ENCODE measurements around the gene KCNMA1.

The KCNMA1 gene

DNA sequence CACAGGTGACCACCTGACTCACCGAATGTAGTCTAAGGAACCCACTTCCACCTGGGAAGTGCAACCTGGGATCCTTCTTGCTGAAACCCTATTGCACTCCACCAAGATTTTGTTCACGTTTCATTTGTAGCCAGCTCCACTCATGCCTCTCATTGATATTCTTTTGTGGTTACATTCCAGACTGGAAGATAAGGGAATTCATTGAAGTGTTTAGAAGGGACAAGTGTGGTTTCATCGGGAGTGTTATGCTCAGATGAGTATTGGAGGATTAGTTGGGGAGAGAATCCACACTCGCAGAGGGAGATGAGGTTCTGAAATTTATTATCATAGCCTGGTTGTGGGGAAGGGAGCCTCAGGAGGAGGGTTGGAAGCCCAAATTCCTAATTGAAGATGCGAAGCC is 320.4 kb downstream of the KCNMA1 start:
- no peak for FAIRE-seq

DNA sequence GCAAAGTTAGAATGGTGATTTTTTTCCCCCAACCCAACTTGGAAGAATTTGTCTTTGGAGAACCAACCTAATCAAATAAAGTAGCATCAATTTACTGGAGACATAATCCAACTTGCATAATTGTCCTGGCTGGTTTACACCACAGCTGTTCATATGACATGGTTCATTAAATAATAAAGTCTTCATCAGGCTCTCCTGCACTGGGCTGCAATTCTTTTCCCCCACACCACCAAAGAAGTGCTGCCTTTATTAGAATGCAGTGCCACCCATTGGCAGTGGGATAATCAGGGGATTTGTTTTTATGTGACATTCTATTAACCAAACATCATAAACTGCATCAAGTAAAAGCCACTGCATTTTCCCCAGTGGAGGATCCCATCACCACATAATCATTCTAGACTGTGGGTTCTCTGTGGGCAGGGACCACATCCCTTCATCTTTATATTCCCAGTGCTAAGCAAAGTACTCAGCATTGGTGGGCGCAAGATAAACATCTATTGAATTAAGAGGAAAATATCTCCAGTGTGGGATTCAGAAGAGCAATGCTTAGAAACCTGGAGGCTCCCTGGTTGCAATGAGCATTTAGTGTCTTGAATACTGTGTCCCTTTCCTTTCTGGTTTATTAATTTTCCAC is 322.0 kb downstream of the KCNMA1 start:
- no peak for FAIRE-seq

DNA sequence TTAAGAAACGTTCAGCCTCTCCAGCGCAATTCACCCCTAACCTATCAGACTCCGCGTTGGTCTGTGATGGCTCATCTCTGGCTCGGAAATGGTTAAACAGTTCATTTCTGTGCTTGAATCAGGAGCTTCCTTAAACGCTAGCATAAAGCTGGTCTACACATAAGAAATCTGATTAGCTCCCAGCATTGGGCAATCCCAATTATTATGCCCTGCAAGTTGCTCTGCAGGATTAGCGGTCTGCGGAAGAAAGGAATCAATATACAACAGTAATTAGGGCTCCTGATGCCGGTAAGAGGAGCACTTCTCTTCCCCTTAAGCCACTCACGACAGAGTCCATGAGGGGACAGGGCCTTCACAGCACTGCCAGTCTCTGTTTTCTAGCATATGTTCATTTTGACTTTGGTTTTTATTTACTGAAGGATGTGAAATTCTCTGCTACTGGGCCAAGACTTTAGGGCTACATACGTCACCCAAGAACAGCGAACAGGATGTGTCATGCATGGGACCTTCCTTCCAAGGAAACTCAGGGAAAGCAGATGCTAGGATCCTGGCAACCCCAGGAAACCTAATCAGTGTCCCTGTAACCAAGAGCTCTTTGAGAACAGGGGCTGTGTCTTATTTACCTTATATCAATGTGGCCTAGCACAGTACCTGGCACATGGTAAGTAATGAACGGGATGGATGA is 324.4 kb downstream of the KCNMA1 start:
- FAIRE-seq, result no peak

DNA sequence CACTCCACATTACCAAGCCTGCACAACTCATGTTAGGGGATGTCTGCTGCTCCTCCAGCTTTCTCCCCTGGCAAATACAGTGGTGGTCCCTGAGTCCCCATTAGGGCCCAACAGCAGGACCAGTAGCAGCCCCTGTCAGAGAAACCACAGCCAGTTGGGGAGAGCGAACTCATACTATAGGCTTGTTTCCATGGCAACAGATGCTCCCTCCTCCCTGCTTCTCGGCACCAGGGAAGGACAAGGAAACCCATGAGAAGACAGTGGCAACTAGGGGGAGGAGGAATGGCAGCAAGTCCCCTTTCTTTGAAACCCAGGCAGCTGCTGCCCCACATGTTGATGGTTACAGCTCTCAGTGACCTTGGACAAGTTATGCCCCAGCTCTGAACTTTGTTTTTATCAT is 326.4 kb downstream of the KCNMA1 start:
- no peak for FAIRE-seq

DNA sequence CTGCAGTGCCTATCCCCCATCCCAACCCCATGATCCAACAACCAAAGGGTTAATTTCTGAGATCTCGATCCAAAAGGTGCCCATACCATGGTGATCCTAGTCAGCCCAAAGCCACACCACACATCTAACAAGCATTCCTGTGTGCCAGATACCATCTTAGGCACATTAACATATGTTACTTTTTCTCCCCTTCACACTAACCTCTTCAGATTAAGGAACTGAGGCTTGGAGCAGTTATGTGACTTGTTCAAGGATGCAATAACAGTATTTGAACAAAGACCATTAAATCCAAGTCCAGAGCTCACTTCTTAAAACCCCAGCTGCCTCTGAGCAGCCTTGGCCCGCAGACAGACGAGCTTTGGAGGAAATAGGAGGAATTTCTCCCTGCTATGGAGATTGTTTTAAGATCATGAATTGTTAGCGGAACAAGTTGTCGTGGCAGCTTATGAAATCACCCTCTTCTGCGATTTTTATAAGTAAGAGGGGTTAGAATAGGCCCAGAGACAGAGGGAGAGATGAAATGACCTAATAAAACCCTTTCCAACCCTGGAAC is 327.2 kb downstream of the KCNMA1 start:
- no peak for FAIRE-seq

DNA sequence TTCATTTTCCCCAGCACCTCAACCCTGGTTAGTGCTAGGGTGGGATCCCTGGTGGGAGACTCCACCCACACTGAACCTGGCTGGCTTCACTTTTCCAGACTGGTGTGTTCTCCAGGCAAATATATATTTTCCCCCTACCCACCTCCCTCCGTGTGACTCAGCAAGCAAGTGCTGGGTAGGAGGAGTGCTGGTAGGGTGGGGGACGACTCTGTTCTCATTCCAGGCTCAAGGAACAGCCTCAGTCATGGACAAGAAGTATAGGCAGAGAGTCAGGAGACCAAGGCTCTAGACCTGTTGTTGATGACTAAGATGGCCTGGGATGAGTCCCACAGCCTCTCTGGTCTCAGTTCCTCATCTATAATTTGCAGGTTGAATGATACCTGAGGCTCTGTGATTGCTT is 328.1 kb downstream of the KCNMA1 start:
- no peak for FAIRE-seq

DNA sequence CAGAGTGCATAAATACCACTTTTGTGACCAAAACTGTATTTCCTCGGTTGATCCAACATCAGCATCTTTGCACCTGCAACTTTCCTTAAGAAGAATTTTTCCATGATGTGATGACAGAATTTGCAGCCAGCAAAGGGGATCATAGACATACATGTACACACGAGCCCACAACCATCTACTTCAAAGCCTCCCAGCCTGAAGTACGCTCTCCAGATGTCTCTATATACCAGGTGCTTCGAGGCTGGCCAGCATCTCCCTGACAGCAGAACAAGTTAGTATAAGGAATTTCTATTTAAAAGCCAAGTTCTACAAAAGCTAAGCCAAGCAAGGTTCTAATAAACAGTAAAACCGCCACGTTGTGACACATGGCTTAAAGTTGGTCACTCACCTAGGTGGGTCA is 328.5 kb downstream of the KCNMA1 start:
- no peak for FAIRE-seq

DNA sequence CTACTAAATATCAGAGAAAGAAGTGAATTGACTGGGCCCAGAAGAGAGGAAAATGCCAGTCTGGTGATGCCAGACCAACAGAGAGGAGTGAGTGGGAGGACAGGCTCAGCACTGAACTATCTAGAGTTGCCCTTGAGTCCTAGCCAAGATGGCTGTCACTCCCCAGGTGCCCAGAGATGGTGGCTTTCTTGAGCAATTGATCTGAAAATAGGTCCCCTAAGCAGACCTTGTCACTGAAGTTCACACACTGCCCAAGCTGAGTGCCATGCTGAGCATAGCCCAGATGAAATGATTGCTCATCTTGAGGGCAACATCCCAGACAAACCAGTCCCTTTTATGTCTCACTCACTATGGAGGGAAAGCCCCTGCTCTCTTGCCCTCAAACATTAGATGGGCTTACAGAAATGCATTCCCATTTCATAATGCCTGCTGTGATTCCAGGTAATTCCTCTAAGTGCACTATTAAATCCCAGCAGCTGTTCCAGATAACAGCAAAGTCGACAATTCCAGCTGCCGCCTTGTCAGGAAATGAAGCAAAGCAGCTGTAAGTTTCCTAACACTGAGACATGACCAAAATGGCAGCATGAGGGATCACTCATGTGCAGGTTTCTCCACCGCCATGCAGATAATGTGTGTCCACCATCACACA is 329.4 kb downstream of the KCNMA1 start:
- no peak for FAIRE-seq

DNA sequence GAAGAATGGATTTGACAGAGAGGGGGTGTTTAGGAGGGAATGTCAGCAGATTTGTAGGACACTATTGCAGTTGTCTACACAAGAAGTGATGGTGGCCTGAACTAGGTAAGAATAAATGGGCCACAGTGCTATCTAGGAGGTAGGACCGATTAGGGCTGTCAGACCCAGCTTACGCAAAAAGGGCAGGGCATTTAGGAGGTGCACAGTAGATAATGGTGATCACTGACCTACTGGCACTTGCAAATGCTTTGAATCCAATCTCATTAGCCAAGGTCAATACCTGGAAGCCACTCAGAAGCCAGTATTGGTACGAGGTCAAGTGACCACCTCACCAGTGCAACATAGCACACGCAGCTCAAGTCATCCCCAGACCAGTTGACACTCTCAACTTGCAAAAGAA is 330.9 kb downstream of the KCNMA1 start:
- FAIRE-seq, result no peak

DNA sequence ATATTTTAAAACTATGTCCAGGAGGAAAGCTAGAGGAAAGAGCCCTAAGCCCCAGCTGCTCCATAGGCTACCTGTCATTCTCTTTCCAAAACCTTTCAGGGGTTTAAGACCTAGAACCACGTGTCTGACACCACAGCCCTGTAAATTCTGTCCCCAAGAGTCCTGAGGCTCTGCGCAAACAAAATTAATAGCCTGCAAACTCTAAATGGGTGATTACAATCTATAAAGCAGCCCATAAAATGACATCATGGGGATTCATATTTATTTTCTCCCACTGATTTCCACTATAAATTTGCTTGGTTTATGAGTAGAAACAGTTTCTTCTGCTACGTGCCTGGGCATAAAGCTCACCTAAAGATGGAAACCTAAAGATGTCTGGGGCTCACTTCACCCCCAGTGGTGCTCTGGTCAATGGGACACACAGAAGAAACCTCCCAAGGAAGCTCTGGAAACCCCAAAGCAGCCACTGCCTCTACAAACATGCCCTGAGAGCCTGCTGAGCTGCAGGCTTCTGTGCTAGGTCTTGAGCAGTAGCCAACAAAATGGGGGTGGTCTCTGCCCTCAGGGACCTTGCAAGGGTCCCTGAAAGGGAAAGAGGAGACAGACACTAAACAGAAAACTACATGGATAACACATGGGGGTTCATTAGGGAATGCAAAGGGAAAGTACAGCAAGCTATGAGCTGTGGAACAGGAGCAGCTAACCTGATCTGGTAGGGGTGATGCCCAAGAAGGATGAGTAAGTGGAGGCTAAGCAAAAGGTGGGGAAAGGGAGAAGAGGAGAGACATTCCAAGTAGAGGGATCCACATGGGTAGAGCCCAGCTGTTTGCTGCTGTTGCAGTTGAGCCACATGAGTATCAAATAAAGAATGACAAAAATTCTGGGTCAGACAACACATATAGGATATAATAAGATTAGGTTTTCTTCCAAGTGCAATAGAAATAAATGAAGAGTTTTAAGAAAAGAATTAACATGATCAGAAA is 331.7 kb downstream of the KCNMA1 start:
- FAIRE-seq, result no peak

DNA sequence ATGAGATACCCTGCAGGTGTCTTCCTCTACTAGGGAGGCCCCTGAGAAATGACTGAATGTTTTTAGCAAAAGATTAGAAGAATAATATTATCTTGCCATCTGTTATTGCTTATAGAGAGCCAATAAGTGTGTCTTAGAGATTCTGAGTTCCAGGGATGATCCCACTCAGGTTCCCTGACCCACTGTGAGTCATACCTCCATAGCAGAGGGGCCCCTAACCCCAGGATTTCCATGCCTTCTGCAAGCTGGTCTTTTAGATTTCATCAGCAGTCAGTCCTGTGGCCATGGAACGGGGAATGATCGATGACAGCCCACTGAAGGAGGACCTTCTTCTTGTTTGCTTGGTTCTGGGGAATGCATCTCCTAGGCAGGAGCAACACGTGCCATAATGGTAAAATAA is 333.4 kb downstream of the KCNMA1 start:
- FAIRE-seq, result no peak

DNA sequence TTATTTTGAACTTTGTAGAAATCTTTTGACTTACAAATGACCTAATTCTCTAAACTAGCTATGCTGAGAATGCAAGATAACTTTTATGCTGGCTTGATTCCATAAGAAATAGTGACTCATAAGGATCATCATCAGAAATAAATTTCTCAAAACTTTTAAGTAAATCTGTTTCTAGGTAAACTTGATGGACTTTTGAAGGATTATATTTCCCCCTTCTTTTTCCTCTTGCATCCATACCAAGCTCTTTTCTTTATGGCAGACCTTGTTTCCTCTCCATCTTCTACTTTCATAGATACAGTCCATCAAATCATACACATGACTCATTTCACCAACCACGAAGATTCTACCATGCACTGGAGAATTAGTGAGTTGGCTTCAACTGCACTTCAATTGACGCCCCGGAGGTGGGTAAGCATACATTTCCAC is 336.3 kb downstream of the KCNMA1 start:
- no peak for FAIRE-seq

DNA sequence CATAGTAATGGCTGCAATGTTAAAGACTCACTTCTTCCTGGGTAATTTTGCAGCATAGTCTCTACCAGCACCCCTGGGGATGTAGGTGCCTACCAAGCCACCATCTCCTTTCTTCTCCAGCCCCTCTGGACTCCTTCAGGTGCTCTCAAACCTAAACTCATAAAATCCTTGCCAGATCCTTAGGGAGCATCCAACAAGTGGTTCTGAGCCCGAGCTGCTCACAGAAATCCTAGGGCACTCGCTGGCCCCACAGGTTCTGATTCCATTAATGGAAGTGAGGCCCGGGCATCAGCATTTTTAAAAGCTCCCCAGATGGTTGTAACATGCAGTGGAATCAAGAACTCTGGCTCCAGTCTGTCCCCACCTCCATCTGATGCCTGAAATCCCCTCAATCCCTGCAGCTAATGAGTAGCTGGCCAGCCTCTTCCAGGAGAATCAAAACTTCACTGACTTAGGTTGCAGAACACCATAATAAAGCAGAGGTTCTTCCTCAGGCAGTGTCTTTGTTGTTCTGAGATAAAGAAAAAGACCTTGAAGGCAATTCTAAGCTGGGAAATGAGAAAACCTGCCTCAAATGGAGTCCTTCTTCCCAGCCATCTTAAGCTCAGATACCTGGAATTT is 336.8 kb downstream of the KCNMA1 start:
- FAIRE-seq, result no peak

DNA sequence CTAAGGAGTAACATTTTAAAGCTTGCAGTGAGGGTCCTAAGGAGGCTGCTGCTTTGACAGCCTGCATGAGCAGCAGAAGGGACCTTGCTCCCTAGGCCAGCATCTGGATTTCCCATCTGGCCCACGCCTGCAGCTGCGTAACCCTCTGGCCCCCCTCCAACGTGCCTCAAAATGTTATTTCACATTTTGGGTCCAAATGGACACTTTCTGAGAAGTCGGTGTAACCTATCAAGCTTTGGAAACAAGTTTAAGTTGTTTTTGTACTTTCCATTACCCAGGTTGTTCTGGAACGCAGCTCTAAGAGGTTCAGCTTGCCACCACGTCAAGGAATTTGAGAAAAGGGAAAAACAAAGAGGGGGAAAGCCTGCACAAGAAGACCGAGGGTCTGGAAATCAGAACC is 338.3 kb downstream of the KCNMA1 start:
- no peak for FAIRE-seq

DNA sequence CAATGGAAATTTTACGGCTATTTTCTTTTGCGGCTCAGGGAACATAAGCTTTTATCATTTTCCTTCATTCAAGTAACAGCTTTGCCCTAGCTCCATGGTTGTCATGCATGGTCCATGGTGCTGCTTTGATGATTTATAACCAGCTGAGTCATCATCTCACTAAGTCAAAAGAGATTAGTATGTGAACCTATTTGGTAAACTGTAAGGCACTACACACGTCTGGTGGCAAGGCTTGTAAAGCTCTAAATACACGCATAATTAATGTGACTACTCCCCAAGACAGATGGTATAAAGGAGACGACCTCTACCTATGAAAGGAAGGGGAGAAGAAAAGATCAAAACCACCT is 340.2 kb downstream of the KCNMA1 start:
- no peak for FAIRE-seq

DNA sequence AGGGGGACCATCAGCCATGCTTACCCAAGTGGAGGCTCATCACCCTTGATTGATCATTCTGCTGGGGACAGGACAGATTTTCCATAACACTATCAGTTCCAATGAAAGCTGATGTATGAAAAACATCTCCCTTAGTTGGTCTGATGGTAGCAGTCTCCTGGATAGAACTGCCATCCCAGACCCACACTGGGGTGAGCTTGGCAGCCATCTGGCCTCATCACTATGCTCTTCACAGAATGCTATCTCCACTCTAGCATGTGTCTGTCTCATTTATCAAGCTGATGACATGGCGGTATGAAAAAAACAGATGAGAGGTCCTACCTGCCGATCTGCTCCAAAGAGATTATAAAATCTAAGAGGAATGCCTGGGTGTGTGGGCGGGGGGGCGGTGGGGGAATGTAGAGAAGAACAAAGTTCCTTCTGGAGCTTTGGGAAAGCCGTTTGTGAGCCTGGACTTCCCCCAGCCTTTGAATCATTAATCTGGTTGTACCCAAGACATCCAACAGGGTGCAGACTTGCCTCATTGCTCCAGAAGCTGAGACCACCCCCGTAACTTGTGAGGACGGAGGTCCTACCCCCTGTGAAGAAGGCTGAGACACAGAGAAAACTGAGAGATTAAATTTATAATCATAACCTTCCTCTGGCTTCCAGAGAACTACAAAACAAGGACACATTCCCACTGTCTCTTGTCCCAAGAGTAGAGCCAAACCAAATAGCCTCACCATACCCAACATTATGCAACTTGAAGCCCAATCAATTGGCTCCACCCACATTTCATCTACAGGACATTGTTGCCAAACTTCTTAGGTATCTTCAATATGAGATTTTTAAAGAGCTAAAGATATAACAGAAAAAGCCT is 340.8 kb downstream of the KCNMA1 start:
- no peak for FAIRE-seq

DNA sequence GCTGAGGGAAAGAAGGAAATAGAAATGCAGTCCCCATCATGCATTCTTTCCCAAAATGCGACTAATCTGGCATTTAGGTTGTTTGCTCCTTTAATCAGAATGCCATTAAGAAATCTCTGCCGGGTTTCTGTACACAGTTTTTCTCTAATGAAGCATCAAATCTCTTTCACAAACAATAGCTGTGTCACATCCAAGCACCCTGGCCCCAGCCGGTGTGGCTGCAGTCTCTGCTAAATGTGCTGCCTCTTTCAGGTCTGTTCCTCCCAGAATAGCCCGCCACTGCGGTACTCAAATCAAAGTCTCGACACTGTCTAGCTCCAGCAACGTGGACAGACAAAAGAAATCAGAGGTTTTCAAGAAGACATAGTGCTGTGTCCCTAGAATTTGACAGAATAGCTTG is 343.8 kb downstream of the KCNMA1 start:
- no peak for FAIRE-seq

DNA sequence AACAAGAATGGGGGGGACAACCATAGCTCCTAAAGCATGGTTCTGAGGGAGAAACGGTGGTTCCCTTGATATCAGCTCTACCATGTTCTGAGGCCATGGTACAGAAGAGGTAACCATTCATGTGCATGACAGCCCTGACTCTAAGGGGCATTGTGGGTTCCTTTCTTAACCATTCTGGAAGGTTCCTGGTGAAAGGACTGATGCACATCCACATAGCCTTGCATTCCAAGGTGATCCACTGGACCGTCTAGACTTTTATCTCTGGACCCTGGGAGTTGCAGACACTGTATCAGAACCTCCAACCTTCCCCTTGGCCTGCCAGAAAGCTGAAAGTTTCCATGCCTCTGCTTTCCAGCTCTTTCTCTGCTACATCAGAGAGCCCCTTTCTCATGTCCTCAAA is 344.3 kb downstream of the KCNMA1 start:
- no peak for FAIRE-seq

DNA sequence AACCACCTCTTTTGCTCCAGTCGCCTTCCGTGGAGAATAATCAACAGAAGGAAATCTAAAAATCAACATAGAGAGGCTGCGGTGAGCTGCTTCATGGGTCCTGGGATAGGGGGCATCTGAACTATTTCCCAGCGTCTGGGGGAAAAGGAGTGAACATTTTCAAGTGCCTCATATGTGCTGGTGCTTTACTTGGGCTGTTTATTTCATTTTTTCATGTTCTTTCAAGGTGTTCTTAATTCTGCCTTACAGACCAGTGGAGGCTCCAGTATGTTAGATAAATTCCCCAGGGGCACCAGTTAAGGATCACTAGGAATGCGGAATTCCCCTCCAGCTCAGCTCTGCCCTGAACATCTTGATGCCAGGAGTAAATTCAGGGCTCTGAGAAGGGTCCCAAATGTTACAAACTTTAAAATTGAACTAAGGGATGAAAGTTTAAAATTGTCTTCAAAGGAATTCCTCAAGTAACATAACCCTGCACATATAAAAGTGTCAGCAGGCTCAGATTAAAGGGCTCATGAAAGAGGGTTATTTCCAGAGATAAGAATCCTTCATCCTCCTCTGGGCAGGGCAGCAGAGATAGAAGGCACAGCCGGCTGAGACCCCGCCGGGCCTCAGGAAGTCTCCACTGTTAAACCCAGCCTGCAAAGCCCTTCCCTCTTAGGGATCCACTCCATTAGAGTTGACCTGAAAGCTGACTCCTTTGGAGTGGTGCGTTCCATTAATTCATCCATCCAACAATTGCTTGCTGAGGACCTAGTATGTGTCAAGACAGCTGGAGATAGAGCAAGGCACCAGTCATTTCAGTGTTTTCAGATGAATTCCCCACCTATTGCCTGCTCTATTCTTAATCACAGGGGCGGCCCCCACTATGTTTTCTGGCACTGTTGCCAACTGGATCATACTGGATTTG is 345.8 kb downstream of the KCNMA1 start:
- no peak for FAIRE-seq

DNA sequence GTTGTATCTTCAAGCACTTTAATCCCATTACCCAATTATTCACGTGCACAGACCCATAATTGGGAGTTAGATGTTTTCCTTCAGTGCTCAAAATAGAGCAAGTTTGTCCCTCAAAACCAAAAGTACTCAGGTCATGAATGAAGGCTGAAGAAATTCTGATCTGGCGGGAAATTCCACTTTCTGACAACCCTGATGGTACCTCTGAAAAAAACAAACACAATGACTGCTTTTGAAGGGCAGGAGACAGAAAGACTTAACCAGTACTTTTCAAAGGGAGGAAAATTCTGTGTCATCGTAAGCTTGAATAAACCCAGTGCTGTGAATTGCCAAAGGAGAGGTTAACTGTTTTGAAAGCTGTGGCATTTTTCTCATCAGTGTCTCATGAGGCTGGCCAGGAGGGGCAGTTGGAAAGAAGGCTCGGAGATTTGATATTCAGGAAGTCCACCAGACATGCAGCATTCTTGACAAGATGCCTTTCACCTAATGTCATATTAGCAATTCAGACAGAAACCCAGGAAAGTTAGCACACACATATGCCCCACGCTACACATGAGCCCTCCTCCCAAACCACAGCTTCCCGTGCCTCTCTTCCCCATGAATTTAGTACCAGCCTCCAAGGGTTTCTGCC is 347.0 kb downstream of the KCNMA1 start:
- FAIRE-seq, result no peak

Measured in colon (tissue), 2 donors.